Cerebellar cortex (tissue), 1 donor: Measurements from ENCODE around the gene TASP1.

Experiments used
- DNase-seq: peaks from one replicate; pipeline ENCODE4 v3.0.0-alpha.2; 2015; ENCODE audit warnings: low spot score

Gene TASP1

DNA sequence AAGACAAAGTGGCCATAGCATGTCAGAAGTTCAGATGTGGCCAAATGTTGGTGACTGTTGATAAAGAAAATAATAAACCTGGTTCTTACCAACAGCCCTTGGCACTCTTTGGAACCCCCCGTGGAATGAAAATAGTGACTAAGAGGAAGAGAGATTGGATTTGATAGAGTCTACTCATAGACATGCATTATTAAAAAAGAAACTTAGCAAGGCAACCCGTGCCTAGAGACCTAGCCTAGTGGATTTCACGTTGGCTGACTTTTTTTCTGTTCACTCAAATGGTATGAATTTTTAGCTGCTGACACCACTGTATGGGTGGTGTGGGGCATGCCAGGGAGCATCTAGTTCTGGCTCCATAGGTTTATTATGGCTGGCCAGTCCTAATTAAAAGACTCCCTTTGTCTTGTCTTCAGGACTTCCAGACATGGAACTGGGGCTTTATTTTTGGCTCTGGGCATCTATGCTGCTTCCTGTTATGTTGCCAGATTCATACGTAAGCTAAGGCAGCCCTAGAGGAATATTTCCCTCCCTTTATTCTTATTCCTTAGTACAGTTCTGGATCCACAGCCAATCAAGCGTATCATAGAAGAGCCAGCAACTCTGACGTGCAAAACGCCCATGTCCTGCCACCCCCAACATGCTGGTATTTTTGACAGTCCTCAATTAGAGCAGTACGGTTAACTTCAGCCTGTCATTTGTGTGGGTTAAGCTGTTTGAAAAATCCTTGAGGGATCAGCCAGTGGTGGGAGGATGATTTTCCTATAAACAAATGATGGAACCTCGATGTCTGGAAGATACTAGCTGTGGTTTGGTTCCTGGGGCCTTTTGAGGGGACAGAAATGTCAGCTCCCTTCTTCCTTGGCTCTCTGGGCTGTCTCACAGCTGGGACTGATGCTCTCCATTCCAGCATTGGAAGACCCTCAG lies 290.2 kb downstream of the TASP1 start:
- DNase-seq: no peak

DNA sequence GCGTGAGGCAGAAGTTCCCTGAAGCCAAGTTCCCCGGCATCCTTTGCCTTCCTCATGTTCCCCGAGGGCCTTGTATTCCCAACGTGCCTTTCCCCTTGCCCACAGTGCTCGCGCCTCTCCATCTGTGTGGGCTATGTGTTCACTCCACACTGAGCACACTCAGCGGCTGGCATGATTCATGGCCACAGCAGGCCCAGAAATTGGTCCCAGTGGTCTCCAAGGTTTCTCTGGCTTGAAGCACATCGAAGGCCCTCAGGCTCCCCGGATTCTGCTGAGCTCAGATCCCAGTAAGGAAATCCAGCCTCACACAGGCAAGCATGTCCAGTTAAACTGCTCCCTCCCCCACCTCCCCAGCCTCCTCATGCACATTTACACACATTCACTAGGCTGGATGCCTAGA lies 294.1 kb downstream of the TASP1 start:
- no peak for DNase-seq

DNA sequence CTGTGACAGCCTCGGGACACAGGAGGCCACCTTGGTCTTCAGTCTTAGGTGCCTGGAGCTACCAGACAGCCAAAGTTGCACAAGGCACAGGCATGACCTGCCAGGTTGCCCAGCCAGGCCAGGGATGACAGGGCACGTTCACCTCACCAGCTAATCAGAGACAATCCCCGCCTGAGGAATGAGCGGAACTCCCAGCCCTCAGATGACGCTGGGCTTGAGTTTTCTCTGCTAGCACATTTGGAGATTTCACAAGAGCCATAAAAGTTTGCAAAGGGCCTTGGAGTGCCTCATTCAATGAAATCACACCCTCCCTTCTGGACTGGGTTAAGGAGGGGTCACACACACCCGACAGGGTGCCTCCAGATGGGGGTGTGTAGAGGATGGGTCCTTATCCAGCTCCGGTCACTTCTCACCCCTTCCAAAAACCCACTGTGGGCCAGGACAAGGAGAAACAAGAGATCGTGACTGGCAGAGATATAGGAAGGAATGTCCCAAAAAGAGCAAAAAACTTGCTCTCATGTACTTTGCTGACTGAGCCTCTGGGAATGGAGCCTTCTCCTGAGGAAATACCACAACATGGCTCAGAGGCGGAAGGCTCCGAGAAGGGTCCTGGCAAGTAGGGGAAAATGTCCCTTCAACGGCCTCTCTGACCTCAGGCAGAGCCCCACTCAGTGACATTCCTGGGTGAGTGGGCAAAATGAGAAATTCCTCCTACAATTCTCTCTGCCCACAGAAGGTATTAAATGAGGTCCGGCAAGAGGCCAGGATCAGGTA lies 296.1 kb downstream of the TASP1 start:
- no peak for DNase-seq

DNA sequence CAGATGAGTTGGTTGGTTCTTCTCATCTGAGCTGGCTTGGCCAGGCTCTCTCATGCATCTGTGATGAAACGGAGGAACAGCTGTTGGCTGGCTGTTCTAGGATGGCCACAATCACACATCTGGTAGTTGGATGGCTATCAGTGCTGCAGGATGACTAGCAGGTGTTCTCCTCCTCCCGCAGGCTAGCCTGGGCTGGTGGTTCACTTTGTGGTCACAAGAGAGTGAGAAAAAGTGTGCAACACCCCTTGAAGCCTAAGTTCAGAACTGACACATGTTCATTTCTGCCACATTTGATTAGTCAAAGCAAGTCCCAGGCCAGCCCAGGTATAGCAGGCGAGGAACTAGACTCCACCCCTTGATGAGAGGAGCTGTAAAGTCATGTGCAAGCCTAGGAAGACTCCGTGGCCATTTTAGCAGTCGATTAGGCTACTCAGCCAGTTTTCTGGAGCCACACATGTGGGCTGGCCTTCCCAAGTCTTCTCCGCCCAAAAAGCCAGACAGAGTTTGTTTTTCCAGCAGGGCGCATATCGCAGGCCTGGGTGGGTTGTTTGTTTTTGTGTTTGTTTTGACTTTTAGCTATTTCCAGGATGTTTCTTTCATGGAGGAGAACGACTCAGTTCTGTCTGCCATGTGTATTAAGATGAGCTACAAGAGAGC lies 296.9 kb downstream of the TASP1 start:
- no peak for DNase-seq

DNA sequence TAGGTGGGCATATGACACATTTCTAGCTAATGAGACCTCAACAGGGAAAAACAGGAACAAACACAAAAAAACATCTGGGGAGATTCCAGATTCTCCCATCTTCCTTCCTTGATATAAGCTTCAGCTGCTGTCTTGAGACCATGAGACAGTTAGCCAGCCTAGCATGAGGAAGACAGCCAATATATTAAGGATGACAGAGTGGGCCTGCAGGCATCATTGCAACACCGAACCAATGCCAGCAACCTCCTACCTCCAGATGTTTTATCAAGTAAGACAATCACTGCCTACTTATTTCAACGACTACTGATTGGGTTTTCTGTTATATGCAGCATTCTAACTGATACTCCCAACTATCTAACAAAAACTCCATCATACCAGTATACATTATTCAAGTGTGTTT lies 298.6 kb downstream of the TASP1 start:
- DNase-seq: no peak
